Measurements from ENCODE around the gene SPP2. TPM values are rescaled to one million over a fixed set of nuclear protein-coding genes. Genes with fewer than 3 reads are reported as not detected.

Gene SPP2
- total and polyA plus RNA-seq, 4 experiments from 2014 or later: not detected

DNA sequence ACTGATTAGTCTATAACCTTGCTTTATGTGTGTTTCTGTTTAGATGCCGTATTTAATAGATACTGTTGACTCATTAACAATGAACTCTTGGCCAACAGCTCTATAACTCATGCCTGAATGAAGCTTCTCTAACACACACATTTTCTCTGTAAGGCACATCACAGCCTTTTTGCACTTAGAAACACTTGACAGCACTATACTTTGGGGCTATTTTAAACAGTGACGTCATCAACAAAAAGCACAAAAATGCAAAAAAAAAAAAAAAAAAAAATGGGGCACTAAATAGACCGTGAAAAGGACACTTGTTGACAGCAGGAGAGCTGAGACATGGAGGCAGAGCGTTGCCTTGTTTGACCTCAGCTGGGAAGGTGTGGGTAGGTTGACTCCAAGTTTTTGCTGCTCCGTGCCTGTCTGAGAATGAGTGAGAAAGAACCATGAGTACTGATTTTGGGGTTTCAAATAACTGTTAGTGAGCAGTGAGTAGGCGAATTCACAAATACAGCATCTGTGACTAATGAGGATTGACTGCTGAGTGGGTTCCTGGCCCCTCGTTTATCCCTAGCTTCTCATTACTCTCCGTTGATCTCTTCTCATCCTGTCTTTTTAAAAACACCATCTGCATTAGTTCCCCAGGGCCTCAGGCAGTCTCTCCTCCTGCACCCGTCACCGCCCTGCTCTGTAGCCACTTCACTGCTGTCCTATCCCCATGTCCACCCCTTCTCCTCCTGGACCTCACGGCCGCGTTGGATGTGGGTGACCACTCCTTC is 24.4 kb downstream of the SPP2 start:
- peak overlapping the region in 1 of 7 donors; percentile 80 for H3K27ac Mint-ChIP-seq
- H3K27me3 Mint-ChIP-seq: no peaks in the 10 kb centered on the region
- Histone ChIP-seq H3K27ac (ENCODE audit: low read depth, low read length) (no peak overlapping the region), H3K27me3 (ENCODE audit: insufficient read depth, low read length) (no peaks in the 10 kb centered on the region), H3K9me3 (ENCODE audit: control insufficient read depth in 1 of 2, low read length in 2 of 2) (no peaks in the 10 kb centered on the region), H3K4me1 (ENCODE audit: insufficient read depth, low read length) (peaks cover 17% of the 10 kb centered on the region), H3K36me3 (ENCODE audit: insufficient read depth, low read length) (no peaks in the 10 kb centered on the region), H3K4me3 (ENCODE audit: low read length in 2 of 2) (no peak overlapping the region)
- intact Hi-C loops (cut with micrococcal nuclease): no loop called here
- POLR2A ChIA-PET (ENCODE audit: partially characterized antibody): no interaction called here
- no peak for DNase-seq
- peaks cover 0 to 5% (median 1%) of the 10 kb centered on the region in 8 donors for H3K9me3 Mint-ChIP-seq
- no peak overlapping the region for H3K4me3 Mint-ChIP-seq
- CTCF ChIA-PET (ENCODE audit: partially characterized antibody): interaction anchor here (0.7 kb wide), 1 partner anchor 194 kb away, joined by 3 read pairs; no protein-coding TSS in a partner anchor
- no peaks in the 10 kb centered on the region for H3K36me3 Mint-ChIP-seq
- H3K4me1 Mint-ChIP-seq: peaks cover 13 to 51% (median 25%) of the 10 kb centered on the region in 4 donors

DNA sequence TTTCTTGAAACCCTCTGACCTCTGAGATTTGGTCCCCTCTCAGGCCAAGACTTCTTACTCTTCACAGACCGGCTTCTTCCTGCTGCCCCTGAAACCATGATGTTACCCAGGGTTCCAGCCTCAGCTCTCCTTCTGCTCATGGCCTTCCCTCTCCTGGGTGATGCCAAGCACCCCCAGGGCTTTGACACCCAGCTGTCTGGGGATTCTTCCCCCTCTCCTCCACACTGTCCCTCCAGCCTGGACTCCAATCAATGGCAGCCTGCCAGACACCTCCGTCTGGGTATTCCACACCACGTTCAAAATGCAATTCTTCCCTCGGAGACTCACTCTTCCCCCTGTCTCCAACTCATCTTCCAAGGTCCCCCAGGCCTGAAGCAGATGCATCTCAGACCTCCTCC is 25.0 kb downstream of the SPP2 start:
- peaks cover 17% of the 10 kb centered on the region for H3K4me1 ChIP-seq (ENCODE audit: insufficient read depth, low read length)
- H3K27me3 ChIP-seq (ENCODE audit: insufficient read depth, low read length): no peaks in the 10 kb centered on the region
- Mint-ChIP-seq H3K4me3 (peak overlapping the region in 1 of 8 donors; percentile 41), H3K4me1 (peaks cover 13 to 51% (median 25%) of the 10 kb centered on the region in 4 donors), H3K27ac (peak overlapping the region in 1 of 7 donors; percentile 80), H3K27me3 (no peaks in the 10 kb centered on the region), H3K36me3 (no peaks in the 10 kb centered on the region), H3K9me3 (peaks cover 0 to 2% (median under 1%) of the 10 kb centered on the region in 8 donors)
- H3K36me3 ChIP-seq (ENCODE audit: insufficient read depth, low read length): no peaks in the 10 kb centered on the region
- no peaks in the 10 kb centered on the region for H3K9me3 ChIP-seq (ENCODE audit: control insufficient read depth in 1 of 2, low read length in 2 of 2)
- DNase-seq: no peak
- H3K4me3 ChIP-seq (ENCODE audit: low read length in 2 of 2): no peak overlapping the region
- H3K27ac ChIP-seq (ENCODE audit: low read depth, low read length): no peak overlapping the region
- intact Hi-C loops (cut with micrococcal nuclease): no loop called here
- CTCF ChIA-PET (ENCODE audit: partially characterized antibody): interaction anchor here (0.7 kb wide), 1 partner anchor 194 kb away, joined by 3 read pairs; no protein-coding TSS in a partner anchor
- POLR2A ChIA-PET (ENCODE audit: partially characterized antibody): no interaction called here

DNA sequence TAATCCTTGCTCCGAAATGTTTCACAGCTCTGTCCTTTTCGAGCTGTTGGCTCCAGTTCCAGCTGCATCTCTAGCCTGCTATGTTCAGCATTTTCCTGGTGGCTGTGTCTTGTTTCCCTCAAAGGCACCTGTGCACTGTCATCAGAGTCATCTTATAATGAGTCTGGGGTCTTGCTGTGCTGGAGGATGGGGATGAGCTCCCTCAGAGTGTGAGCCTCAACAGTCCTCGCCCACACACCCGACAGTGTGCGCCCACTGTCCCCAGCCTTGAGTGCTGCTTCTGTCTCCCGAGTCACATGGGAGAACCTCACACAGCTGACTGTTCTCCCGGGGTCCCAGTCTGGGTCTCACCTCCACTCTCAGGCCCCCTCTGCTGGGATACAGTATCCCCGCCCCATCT is 25.4 kb downstream of the SPP2 start:
- peaks cover 13 to 48% (median 25%) of the 10 kb centered on the region in 4 donors for H3K4me1 Mint-ChIP-seq
- Histone ChIP-seq H3K9me3 (ENCODE audit: control insufficient read depth in 1 of 2, low read length in 2 of 2) (no peaks in the 10 kb centered on the region), H3K4me1 (ENCODE audit: insufficient read depth, low read length) (peaks cover 17% of the 10 kb centered on the region), H3K4me3 (ENCODE audit: low read length in 2 of 2) (no peak overlapping the region), H3K36me3 (ENCODE audit: insufficient read depth, low read length) (no peaks in the 10 kb centered on the region), H3K27ac (ENCODE audit: low read depth, low read length) (no peak overlapping the region), H3K27me3 (ENCODE audit: insufficient read depth, low read length) (no peaks in the 10 kb centered on the region)
- POLR2A ChIA-PET (ENCODE audit: partially characterized antibody): no interaction called here
- DNase-seq: no peak
- peak overlapping the region in 1 of 7 donors; percentile 55 for H3K27ac Mint-ChIP-seq
- H3K4me3 Mint-ChIP-seq: peak overlapping the region in 1 of 8 donors; percentile 15
- peaks cover 0 to 1% (median 0%) of the 10 kb centered on the region in 8 donors for H3K9me3 Mint-ChIP-seq
- H3K27me3 Mint-ChIP-seq: no peaks in the 10 kb centered on the region
- no peaks in the 10 kb centered on the region for H3K36me3 Mint-ChIP-seq
- intact Hi-C loops (cut with micrococcal nuclease): no loop called here
- CTCF ChIA-PET (ENCODE audit: partially characterized antibody): interaction anchor here (0.8 kb wide), 1 partner anchor 13 kb away, joined by 4 read pairs; no protein-coding TSS in a partner anchor

DNA sequence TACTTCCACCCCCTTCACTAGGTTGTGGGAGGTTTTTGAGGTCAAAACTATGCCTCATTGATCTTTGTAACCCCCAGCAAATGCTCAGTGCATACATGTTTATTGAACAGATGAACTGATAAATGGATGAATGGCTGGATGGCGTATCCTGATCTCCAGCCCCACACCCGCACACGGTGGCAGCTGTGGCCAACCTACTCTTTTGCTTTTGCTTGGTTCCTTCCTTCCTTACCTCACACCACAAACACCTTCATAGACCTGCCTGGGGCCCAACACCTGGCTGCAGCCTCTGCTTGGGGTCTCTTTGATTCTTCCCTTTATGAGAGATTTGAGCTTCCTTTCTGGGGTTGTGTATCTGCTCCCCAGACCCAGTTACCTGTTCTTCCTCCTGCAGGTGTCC is 25.9 kb downstream of the SPP2 start:
- Histone ChIP-seq H3K4me1 (ENCODE audit: insufficient read depth, low read length) (peaks cover 16% of the 10 kb centered on the region), H3K4me3 (ENCODE audit: low read length in 2 of 2) (no peak overlapping the region), H3K27me3 (ENCODE audit: insufficient read depth, low read length) (no peaks in the 10 kb centered on the region), H3K9me3 (ENCODE audit: control insufficient read depth in 1 of 2, low read length in 2 of 2) (no peaks in the 10 kb centered on the region), H3K36me3 (ENCODE audit: insufficient read depth, low read length) (no peaks in the 10 kb centered on the region), H3K27ac (ENCODE audit: low read depth, low read length) (no peak overlapping the region)
- DNase-seq: peak in 1 of 5 donors; percentile 10
- H3K36me3 Mint-ChIP-seq: no peaks in the 10 kb centered on the region
- H3K9me3 Mint-ChIP-seq: peaks cover 0 to 2% (median 0%) of the 10 kb centered on the region in 8 donors
- peak overlapping the region in 6 of 8 donors; percentile 1 to 64 (median 14) for H3K4me3 Mint-ChIP-seq
- intact Hi-C loops (cut with micrococcal nuclease): no loop called here
- peaks cover 13 to 43% (median 23%) of the 10 kb centered on the region in 4 donors for H3K4me1 Mint-ChIP-seq
- peak overlapping the region in 3 of 7 donors; percentile 55 to 74 (median 64) for H3K27ac Mint-ChIP-seq
- ChIA-PET POLR2A (ENCODE audit: partially characterized antibody) (no interaction called here), CTCF (ENCODE audit: partially characterized antibody) (interaction anchor here (0.6 to 0.8 kb wide), 2 partner anchors 14 to 25 kb away, joined by 3 to 4 read pairs; no protein-coding TSS in a partner anchor)
- H3K27me3 Mint-ChIP-seq: no peaks in the 10 kb centered on the region

DNA sequence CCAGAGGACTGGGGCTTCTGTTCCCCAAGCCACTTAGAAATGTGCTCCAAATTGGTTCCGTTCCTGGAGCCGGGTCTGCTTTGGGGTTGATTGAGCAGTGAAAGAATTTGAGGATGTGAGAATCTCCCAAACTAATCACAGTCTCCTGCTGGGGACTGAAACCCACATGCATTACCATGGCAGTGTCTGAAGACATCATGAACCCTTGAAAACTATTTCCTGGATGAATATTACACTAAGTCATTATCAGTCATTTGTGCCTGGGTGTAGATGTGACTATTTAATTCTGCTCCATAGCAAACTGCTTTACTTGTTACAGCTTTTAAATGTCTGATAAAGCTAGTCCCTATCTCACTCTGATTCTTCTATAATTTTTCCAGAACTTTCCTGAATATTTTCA is 27.6 kb downstream of the SPP2 start:
- no peak overlapping the region for H3K4me3 Mint-ChIP-seq
- H3K4me1 ChIP-seq (ENCODE audit: insufficient read depth, low read length): peaks cover 10% of the 10 kb centered on the region
- CTCF ChIA-PET (ENCODE audit: partially characterized antibody): interaction anchor here (1.1 kb wide), 1 partner anchor 9 kb away, joined by 4 read pairs; no protein-coding TSS in a partner anchor

DNA sequence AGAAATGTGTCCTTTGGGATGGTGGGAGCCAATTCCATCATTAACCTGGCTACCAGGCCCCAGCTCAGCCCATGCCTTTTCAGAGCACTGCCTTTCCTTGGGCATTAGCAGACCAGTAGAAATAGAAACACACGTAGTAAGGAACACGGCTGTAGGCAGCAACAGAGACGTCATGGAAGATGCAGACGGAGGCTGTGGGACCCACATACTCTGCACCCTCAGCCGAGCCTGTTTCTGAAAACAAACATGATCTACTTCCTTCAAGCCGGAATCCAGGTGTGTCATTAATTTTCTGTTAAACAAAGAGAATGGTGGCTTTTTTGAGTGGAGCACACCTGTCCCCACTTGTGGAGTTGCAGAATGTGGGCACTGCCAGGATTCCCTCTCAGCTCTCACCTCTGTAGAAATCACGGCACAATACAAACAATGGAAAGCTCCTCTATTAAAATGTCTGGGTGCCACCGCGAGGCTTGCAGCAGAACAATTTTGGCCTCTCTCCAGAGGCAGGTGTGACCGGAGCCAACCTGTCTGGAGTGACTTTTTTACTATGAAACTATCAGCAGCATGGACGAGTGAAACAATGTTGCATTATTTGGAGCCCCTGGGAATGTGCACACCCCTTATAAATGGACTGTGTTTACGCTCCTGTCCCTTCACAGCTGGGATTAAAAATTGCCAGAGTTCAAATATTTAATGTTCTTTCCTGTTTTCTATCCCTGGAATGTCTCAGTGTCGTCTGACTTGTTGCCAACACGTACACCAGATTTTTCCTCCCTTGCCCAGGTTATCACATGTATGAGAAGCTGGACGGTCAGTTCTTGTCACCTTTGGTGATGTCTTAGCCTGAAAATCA is 31.7 kb downstream of the SPP2 start:
- POLR2A ChIA-PET (ENCODE audit: partially characterized antibody): no interaction called here
- Mint-ChIP-seq H3K36me3 (no peaks in the 10 kb centered on the region), H3K27me3 (peaks cover 3 to 4% of the 10 kb centered on the region in 2 donors), H3K4me3 (no peak overlapping the region), H3K4me1 (peaks cover 0 to 11% (median 5%) of the 10 kb centered on the region in 4 donors), H3K9me3 (peaks cover 0 to 7% (median 5%) of the 10 kb centered on the region in 8 donors), H3K27ac (no peak overlapping the region)
- H3K9me3 ChIP-seq (ENCODE audit: control insufficient read depth in 1 of 2, low read length in 2 of 2): no peaks in the 10 kb centered on the region
- H3K27me3 ChIP-seq (ENCODE audit: insufficient read depth, low read length): no peaks in the 10 kb centered on the region
- no peaks in the 10 kb centered on the region for H3K36me3 ChIP-seq (ENCODE audit: insufficient read depth, low read length)
- DNase-seq: no peak
- no peaks in the 10 kb centered on the region for H3K4me1 ChIP-seq (ENCODE audit: insufficient read depth, low read length)
- H3K4me3 ChIP-seq (ENCODE audit: low read length in 2 of 2): no peak overlapping the region
- H3K27ac ChIP-seq (ENCODE audit: low read depth, low read length): no peak overlapping the region
- CTCF ChIA-PET (ENCODE audit: partially characterized antibody): interaction anchor here (0.6 kb wide), 1 partner anchor 367 kb away, joined by 5 read pairs; no protein-coding TSS in a partner anchor
- intact Hi-C loops (cut with micrococcal nuclease): no loop called here

More for the DNA sequence above, 27.6 kb downstream of the SPP2 start:
- H3K27me3 ChIP-seq (ENCODE audit: insufficient read depth, low read length): no peaks in the 10 kb centered on the region
- POLR2A ChIA-PET (ENCODE audit: partially characterized antibody): interaction anchor here (1.2 to 2.9 kb wide), 3 partner anchors 9 to 48 kb away, joined by 3 to 9 read pairs (median 4); no protein-coding TSS in a partner anchor
- Mint-ChIP-seq H3K4me1 (peaks cover 10 to 37% (median 19%) of the 10 kb centered on the region in 4 donors), H3K36me3 (no peaks in the 10 kb centered on the region), H3K27ac (no peak overlapping the region), H3K27me3 (peaks cover 0 to 2% of the 10 kb centered on the region in 2 donors), H3K9me3 (peaks cover 0 to 2% (median 0%) of the 10 kb centered on the region in 8 donors)
- no peaks in the 10 kb centered on the region for H3K36me3 ChIP-seq (ENCODE audit: insufficient read depth, low read length)
- intact Hi-C loops (cut with micrococcal nuclease): no loop called here
- H3K4me3 ChIP-seq (ENCODE audit: low read length in 2 of 2): no peak overlapping the region
- H3K27ac ChIP-seq (ENCODE audit: low read depth, low read length): no peak overlapping the region
- no peak for DNase-seq
- H3K9me3 ChIP-seq (ENCODE audit: control insufficient read depth in 1 of 2, low read length in 2 of 2): no peaks in the 10 kb centered on the region

Measured in CD4-positive, alpha-beta memory T cell (primary cell).